H1 (cell line): ENCODE results near the gene DNAJC21. TPM values are rescaled to one million over a fixed set of nuclear protein-coding genes. Genes with fewer than 3 reads are reported as not detected.

Experiments
- polyA plus RNA-seq, 7 experiments: library from polyadenylated mRNA; depleted of rRNA in 3 of 7; stranded (reverse) in 5 of 7; unstranded in 2 of 7; fragments of >200 nt in 5 of 7; fragments of 200-250 nt in 2 of 7; gene quantifications; 1 replicate in 5 of 7; 2 replicates in 1 of 7; 4 replicates in 1 of 7; pipeline versions ENCODE4 v1.2.1 to v1.2.3, GENCODE V29; 2011 to 2013; ENCODE audit warnings: missing spikeins in 2 of 7, mixed read lengths in 2 of 7
- total RNA-seq: library from RNA; stranded (reverse); fragmentation: NEBNext Ultra II Directional; extraction: Animal tissue kit (Norgen Biotek cat#: 25700); gene quantifications from 2 replicates; pipeline ENCODE4 v1.2.1, GENCODE V29; 2021

DNAJC21 gene
- total and polyA plus RNA-seq, 2 of the 8 experiments (the other 6 are each of a cell fraction or from before 2014, with no cell fraction given), result 5.1 to 47.5 TPM

Other genes starting within 250 kb of the DNAJC21 start
- 1.2 and 2.4 TPM in 2 replicates for gene TTC23L, start 90.4 kb upstream of the DNAJC21 start, total RNA-seq
- gene TTC23L, start 90.4 kb upstream of the DNAJC21 start, polyA plus RNA-seq (2011; rRNA removed), result 0.39 and 1.1 TPM in 2 replicates
- gene RAD1, start 14.1 kb upstream of the DNAJC21 start, total RNA-seq, result 37.3 and 40.5 TPM in 2 replicates
- gene RAD1, start 14.1 kb upstream of the DNAJC21 start, polyA plus RNA-seq (2011; rRNA removed), result 12.0 and 15.1 TPM in 2 replicates
- gene BRIX1, start 13.8 kb upstream of the DNAJC21 start, total RNA-seq, result 64.5 and 71.7 TPM in 2 replicates
- 13.2 and 26.9 TPM in 2 replicates for gene BRIX1, start 13.8 kb upstream of the DNAJC21 start, polyA plus RNA-seq (2011; rRNA removed)
- not detected in 2 replicates for gene AGXT2, start 118.4 kb downstream of the DNAJC21 start, total RNA-seq
- not detected in 2 replicates for gene AGXT2, start 118.4 kb downstream of the DNAJC21 start, polyA plus RNA-seq (2011; rRNA removed)